A673 (cell line): Measurements from ENCODE around the gene IL21R.

Experiments
- CTCF ChIP-seq: fragments of 300-800, 200-600 bp; sonication (generic); conservative IDR thresholded peaks from 2 replicates; pipeline ENCODE4 v1.5.1; 2017; ENCODE audit warnings: low read depth, mild to moderate bottlenecking, antibody characterized with exemption, low read length, moderate library complexity, mixed read lengths
- EZH2 ChIP-seq: fragments of 200-600 bp; sonication (generic); IDR thresholded peaks from 2 replicates; pipeline ENCODE4 v1.6.1; 2017; ENCODE audit warnings: borderline replicate concordance, low read depth, mild to moderate bottlenecking, mixed read lengths, antibody characterized with exemption, low read length; ENCODE audit not compliant: poor library complexity, severe bottlenecking

DNA sequence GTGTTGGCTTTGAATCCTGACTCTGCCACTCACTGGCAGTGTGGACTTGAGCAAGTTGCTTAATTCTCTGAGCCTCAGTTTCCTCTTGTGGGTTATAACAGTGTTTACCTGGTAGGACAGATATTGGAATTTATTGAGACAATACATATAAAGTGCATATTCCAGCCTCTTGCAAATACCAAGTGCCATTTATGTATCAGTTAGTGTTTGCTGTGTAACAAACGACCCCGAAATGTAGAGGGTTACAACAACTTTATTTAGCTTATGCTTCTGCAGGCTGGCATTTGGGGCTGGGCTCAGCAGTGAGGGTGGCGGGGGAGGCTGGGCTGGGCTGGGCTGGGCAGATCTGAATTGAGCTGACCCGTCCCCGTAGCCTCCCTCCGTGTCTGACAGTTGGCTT is 42.4 kb upstream of the IL21R start:
- TF ChIP-seq CTCF = no peak
- TF ChIP-seq EZH2 = no peak
